G401.6 (cell line): ENCODE data around the gene MSL3B.

ENCODE experiments used
- FAIRE-seq: peaks from 2 replicates; lab custom pipeline; 2012; peaks lifted over from hg19 to GRCh38; lab: Jason Lieb, UNC

MSL3B gene

GRCh38 chr2:233852056-233852455, 16.1 kb downstream of the MSL3B start:
- FAIRE-seq: no peak

DNA sequence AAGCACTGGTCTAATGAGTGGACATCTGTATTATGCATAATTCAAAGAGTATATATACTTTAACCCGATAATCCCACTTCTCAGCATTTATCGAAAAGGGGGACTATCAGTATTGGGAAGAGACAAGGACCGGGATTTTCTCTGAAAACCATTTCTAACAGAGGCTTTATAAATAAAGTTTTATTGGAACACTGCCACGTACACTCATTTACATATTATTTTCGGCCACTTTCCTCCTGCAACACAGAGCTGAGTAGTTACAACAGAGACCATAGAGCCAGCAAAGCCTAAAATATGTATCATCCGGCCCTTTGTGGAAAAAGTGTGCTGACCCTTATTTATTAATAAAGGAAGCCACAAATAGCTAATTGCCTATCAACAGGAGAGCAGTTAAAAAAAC, 17.0 kb downstream of the MSL3B start:
- FAIRE-seq: no peak

- no peak for FAIRE-seq
Observed at GRCh38 chr2:233850745-233851144, 17.4 kb downstream of the MSL3B start.

GRCh38 chr2:233849607-233850271, 18.4 kb downstream of the MSL3B start:
- FAIRE-seq: no peak

DNA sequence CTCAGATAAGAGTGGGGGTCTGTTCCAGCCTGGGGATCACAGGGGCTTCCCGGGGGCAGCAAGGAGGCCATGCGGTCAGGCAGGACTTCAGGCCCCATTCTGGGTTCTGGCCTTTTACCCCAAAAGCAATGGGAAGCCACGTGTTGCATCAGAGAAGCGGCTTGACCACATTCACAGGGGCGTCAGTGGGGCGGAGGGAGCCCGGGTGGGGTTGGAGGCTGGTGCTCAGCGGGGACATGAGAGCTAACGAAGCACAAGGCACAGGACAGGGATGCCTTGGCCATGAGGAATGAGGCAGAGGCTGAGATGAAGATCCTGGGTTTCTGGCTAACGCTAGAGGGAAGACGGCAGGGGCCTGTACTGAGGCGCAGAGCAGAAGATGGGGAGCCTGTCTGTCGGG, 19.9 kb downstream of the MSL3B start:
- FAIRE-seq: no peak

GRCh38 chr2:233847248-233847898, 20.8 kb downstream of the MSL3B start:
- no peak for FAIRE-seq

GRCh38 chr2:233846387-233847247, 21.6 kb downstream of the MSL3B start:
- FAIRE-seq: no peak

DNA sequence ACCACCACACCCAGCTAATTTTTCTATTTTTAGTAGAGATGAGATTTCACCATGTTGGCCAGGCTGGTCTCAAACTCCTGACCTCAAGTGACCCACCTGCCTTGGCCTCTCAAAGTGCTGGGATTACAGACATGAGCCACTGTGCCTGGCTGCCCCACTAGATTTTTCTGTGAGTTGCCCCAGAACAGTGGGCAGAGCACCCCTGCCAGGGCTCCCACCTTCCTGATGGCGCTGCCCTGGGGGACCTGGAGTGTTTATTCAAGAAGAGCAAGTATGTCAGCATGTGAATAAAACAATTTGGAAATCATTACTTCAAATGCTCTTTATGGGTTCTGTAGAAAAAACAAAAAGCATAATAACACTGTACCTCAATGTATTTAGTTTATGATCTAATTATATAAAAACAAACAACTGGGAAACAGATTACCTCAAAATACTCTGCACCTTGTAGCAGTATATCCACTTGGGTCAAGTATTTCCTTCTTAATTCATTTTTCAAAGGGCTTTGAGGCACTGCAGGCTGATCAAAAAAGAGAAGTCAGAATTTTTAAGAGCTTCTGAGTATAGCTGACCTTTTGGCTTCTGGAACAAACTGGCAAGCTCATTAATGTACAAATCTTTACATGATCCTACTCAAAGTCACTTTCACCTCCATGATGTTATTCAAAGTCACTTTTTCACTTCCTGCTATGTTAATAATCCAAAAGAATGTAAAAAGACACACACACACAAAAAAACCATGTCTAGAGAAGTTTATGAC, 22.7 kb downstream of the MSL3B start:
- FAIRE-seq: no peak

- FAIRE-seq: no peak
Observed at GRCh38 chr2:233844836-233845235, 23.4 kb downstream of the MSL3B start.

DNA sequence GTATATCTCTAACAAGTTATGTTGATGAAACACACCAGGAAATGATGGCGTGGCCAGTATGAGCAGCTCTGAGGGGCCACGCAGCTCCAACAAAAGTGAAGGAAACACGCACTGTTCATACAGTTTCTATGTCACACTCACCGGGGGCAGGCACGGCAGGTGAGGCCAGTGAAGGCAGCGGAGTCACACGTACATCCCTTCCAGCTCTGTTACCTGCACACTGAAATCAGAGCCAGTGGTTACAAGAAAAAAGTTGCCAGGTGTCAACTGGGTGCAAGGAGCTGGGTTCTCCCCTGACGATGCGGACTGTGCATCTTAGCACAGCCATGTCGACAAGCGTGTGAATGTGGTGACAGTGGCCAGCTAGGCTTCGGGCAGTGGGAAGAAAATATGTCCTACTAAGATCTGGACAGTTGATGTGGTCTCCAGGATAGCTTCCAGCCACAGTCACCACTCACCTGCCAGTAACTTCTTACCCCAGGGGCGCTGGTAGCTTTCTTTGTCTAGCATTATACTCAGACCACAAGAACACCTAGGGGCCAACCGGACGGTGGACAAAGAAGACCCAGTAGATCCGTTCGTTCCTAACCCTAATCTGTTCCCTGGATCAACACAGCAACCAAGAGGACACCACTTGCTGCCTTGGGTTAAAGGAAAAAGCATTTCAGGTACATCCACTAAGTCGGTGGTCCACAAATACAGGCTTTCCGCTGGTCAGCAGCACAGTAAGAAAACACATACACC, 23.9 kb downstream of the MSL3B start:
- FAIRE-seq: no peak

DNA sequence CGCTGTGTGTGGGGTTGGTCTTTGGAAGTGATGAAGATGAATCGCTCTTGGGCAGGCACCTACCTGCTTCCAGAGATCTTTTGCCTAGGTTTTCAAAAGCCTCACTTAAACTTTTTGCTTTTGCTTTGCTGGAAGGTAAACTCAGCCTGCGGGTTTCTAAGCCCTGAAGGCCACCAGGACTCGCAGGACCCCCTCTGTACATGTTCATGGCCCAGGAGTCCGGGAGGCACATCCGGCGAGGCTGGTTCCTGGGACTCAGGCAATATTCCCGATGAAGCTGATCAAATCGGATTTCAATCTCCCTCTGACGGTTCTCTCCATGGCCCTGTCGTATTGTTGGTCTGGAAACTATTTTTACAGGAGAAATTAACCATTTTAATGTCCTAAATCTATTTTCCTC, 27.0 kb downstream of the MSL3B start:
- FAIRE-seq: no peak

DNA sequence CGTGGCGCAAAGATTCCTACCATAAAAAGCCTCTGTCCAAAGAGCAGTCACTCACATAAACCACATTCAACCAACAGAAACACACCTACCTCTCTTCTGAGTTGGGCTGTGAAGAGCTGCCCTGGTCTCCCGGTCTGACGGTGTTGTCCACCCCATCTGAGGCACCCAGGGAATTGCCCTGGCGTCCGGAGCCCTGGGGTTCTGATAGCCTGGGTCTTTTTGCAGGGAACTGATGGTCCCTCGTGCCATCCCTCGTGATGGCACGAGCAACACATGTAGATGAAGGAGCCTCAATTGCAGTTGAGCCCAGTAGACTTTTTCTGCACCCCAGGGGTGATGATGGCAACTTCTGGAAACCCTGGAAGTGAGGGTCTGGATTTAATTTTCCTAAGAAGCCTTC, 27.7 kb downstream of the MSL3B start:
- FAIRE-seq: no peak

GRCh38 chr2:233839447-233839820, 28.8 kb downstream of the MSL3B start:
- FAIRE-seq: no peak

DNA sequence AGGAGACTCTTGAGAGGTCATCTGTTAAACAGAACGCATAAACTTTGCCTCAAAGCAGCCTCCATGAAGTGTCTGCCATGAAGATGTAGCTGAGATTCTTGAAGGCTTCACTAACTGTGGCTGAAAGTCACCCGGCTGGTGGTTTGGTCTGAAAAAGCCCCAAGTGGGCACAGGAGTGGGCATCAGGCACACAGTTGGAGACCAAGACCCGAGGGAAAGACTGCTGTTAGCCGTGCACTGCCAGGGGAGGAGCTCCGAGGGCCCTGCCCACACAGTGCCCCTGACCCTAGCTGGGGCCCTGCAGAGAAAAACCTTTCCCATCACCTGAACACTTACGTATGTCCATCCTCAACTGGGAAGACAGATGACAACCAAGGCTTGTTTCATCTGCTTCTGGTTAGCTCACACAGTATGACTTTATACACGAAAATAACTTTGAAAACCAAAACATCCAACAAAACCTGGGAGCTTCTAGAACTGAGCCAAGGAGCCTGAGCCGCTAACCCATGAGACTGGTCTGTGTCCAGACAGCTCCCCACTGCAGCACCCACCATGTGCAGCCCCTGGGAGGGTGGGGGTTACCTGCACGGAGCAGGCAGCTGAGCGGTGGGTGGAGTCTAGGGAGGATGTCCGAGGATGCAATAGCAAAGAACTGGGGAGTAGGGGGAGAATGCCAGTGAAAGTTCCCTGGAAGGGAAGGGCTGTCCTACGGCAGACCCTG, 29.3 kb downstream of the MSL3B start:
- no peak for FAIRE-seq

- FAIRE-seq: no peak
Observed at GRCh38 chr2:233838251-233838650, 29.9 kb downstream of the MSL3B start.

GRCh38 chr2:233837694-233838229, 30.4 kb downstream of the MSL3B start:
- no peak for FAIRE-seq

GRCh38 chr2:233836359-233836758, 31.8 kb downstream of the MSL3B start:
- FAIRE-seq: no peak

GRCh38 chr2:233835230-233836186, 32.7 kb downstream of the MSL3B start:
- no peak for FAIRE-seq

- no peak for FAIRE-seq
Observed at GRCh38 chr2:233833345-233833744, 34.8 kb downstream of the MSL3B start.

- FAIRE-seq: no peak
Observed at GRCh38 chr2:233832869-233833311, 35.3 kb downstream of the MSL3B start.
